Forelimb muscle (tissue), 1 donor: ENCODE data around the gene HEY2. TPM values are rescaled to one million over a fixed set of nuclear protein-coding genes. Genes with fewer than 3 reads are reported as not detected.
"Not testable (repeated sequence)": the region's sequence is repeated elsewhere in the genome, so short reads cannot be mapped to it uniquely, and the experiment has no call there.

ENCODE experiments used
- DNase-seq: peaks from one replicate; pipeline ENCODE4 v3.0.0-alpha.2; 2013; ENCODE audit warnings: low read depth
- polyA plus RNA-seq: library from polyadenylated mRNA; unstranded; fragments of 120-200 nt; gene quantifications from one replicate; pipeline ENCODE4 v1.2.1, GENCODE V29; 2013; ENCODE audit not compliant: insufficient read length

Gene HEY2
- polyA plus RNA-seq, 1 donor: 11.0 TPM

GRCh38 chr6:125769147-125769783 is 19.8 kb downstream of the HEY2 start:
- DNase-seq: no peak

- DNase-seq: no peak
Observed at GRCh38 chr6:125773387-125774341, 24.2 kb downstream of the HEY2 start.

- DNase-seq: not testable (repeated sequence)
Observed at GRCh38 chr6:125776107-125776826, 26.8 kb downstream of the HEY2 start.

- DNase-seq: peak; percentile 95
Observed at GRCh38 chr6:125779924-125780539, 30.6 kb downstream of the HEY2 start.

- no peak for DNase-seq
Observed at GRCh38 chr6:125780540-125781313, 31.3 kb downstream of the HEY2 start.

- DNase-seq: no peak
Observed at GRCh38 chr6:125781314-125781868, 32.0 kb downstream of the HEY2 start.

GRCh38 chr6:125784365-125784764 is 34.9 kb downstream of the HEY2 start:
- no peak for DNase-seq

GRCh38 chr6:125787791-125788190 is 38.4 kb downstream of the HEY2 start:
- DNase-seq: no peak

- DNase-seq: no peak
Observed at GRCh38 chr6:125789167-125789566, 39.7 kb downstream of the HEY2 start.

- DNase-seq: no peak
Observed at GRCh38 chr6:125789576-125790357, 40.3 kb downstream of the HEY2 start.

GRCh38 chr6:125790358-125791150 is 41.1 kb downstream of the HEY2 start, which contains the start of gene NCOA7:
TSS of gene NCOA7 (plus strand) at chr6:125790960. CDS start at chr6:125815355, 24,395 bp downstream.
- no peak for DNase-seq

- DNase-seq: no peak
Observed at GRCh38 chr6:125791151-125791819, 41.9 kb downstream of the HEY2 start.

GRCh38 chr6:125791820-125792165 is 42.4 kb downstream of the HEY2 start:
- DNase-seq: no peak

GRCh38 chr6:125792172-125792571 is 42.7 kb downstream of the HEY2 start:
- DNase-seq: no peak

GRCh38 chr6:125792680-125793079 is 43.2 kb downstream of the HEY2 start:
- no peak for DNase-seq

- DNase-seq: no peak
Observed at GRCh38 chr6:125793280-125793679, 43.8 kb downstream of the HEY2 start.

- no peak for DNase-seq
Observed at GRCh38 chr6:125793863-125794262, 44.4 kb downstream of the HEY2 start.

- DNase-seq: no peak
Observed at GRCh38 chr6:125794342-125795137, 45.1 kb downstream of the HEY2 start.
